Mucosa of rectum (tissue), 2 donors: ENCODE results near the gene C1orf52.

ENCODE experiments used
- H3K27ac ChIP-seq, 2 donors: one replicate each; pipeline ENCODE4 v1.7.0; 2013; ENCODE audit warnings: inconsistent platforms in 2 of 2, low read depth in 2 of 2, low read length in 2 of 2
- H3K27me3 ChIP-seq, 2 donors: one replicate each; pipeline ENCODE4 v1.7.0; 2013; ENCODE audit warnings: low read length in 2 of 2; ENCODE audit not compliant: control insufficient read depth in 2 of 2, insufficient read depth in 2 of 2
- H3K36me3 ChIP-seq, 2 donors: one replicate each; pipeline ENCODE4 v1.7.0; 2013; ENCODE audit warnings: low read length in 2 of 2; ENCODE audit not compliant: control insufficient read depth in 2 of 2, insufficient read depth in 2 of 2
- H3K4me1 ChIP-seq, 2 donors: one replicate each; pipeline ENCODE4 v1.7.0; 2013; ENCODE audit warnings: low read length in 2 of 2, mild to moderate bottlenecking in 1 of 2; ENCODE audit not compliant: control insufficient read depth in 2 of 2, insufficient read depth in 2 of 2
- H3K4me3 ChIP-seq, 2 donors: one replicate each; pipeline ENCODE4 v1.7.0; 2013; ENCODE audit warnings: low read length in 2 of 2
- H3K9ac ChIP-seq, 2 donors: one replicate each; pipeline ENCODE4 v1.7.0; 2013; ENCODE audit warnings: low read length in 2 of 2, low read depth in 1 of 2, mild to moderate bottlenecking in 1 of 2
- H3K9me3 ChIP-seq, 2 donors: one replicate each; pipeline ENCODE4 v1.7.0; 2013; ENCODE audit warnings: low read length in 2 of 2; ENCODE audit not compliant: control insufficient read depth in 2 of 2
- donor health status: healthy.
- donor health status: Normal muscosa, but diverticular disease.

C1orf52 gene

DNA sequence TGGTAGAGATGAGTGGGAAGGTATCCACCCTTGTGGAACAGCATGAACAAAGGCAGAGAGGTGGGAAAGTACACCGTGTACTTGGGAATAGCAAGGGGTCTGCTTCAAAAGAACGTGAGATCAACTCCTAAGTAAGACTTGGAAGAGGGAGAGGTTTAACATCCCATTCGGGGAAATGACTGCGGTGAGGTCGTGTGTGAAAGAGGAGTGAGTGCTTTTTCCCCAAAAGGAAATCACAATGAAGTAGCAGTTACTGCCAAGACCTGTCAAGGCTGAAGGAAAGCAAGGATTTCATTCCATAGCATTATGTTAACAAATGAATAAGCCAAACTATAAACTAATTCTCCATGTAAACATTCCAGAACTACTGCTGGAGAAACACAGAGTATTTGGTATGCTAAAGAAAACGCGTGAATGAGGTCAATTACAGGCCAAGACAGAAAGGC lies 38.7 kb downstream of the C1orf52 start:
- Histone ChIP-seq H3K4me1 (peaks cover 7 to 11% of the 10 kb centered on the region in 2 donors), H3K36me3 (no peaks in the 10 kb centered on the region), H3K27ac (peak overlapping the region in 1 of 2 donors; percentile 35), H3K9ac (no peak overlapping the region), H3K27me3 (no peaks in the 10 kb centered on the region), H3K9me3 (no peaks in the 10 kb centered on the region), H3K4me3 (no peak overlapping the region)

DNA sequence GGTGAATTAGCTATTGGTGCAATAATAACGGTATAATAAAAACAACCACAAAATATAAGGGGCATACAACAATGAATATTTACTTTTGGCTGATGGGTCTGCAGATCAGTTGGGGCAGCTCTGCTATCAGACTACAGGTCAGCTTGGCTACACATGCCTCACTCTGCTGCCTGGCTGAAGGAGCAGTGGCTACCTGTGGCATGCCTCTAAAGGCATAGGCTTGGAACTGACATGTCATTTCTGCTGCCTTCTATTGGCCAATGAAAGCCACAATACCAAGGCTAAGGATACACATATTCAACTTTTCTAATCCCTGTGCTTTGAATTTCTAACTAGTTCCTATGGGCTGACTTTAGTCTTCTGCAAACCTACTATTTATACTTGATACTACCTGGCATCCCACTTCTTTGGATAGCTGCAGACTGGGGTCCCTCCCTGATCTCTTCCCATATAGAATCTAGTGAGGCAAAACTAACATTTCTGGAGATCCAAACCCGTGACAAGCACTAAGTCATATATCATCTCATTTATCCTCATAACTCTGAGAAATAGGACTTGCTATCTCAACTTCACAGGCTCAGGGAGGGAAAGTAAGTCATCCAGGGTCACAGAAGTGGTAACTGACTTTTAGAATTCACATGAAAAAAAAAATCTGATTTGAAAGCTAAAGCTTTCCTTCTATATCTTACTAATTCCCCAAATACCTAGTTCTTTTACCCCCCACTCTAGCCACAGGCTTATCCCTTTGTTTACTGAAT lies 39.4 kb downstream of the C1orf52 start:
- no peaks in the 10 kb centered on the region for H3K36me3 ChIP-seq
- H3K9ac ChIP-seq = no peak overlapping the region
- no peak overlapping the region for H3K4me3 ChIP-seq
- H3K9me3 ChIP-seq = no peaks in the 10 kb centered on the region
- peak overlapping the region in 1 of 2 donors; percentile 35 for H3K27ac ChIP-seq
- no peaks in the 10 kb centered on the region for H3K27me3 ChIP-seq
- peaks cover 4 to 6% of the 10 kb centered on the region in 2 donors for H3K4me1 ChIP-seq

DNA sequence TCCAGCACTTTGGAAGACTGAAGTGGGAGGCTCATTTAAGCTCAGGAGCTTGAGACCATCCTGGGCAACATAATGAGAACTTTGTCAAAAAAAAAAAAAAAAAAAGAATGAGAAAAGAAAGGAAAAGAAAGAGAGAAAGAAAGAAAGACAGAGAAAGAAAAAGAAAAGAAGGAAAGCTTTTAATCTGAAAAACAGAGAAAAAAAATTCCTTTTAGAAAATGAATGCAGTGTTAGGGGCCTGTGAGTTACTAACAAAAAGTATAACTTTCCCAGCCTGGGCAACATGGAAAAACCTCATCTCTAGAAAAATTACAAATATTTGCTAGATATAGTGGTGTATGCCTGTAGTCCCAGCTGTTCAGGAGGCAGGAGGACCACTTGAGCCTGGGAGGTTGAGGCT lies 42.8 kb downstream of the C1orf52 start:
- H3K4me1 ChIP-seq = no peaks in the 10 kb centered on the region
- H3K9me3 ChIP-seq = no peaks in the 10 kb centered on the region
- no peaks in the 10 kb centered on the region for H3K36me3 ChIP-seq
- H3K27ac ChIP-seq = no peak overlapping the region
- no peak overlapping the region for H3K9ac ChIP-seq
- H3K4me3 ChIP-seq = no peak overlapping the region
- no peaks in the 10 kb centered on the region for H3K27me3 ChIP-seq

DNA sequence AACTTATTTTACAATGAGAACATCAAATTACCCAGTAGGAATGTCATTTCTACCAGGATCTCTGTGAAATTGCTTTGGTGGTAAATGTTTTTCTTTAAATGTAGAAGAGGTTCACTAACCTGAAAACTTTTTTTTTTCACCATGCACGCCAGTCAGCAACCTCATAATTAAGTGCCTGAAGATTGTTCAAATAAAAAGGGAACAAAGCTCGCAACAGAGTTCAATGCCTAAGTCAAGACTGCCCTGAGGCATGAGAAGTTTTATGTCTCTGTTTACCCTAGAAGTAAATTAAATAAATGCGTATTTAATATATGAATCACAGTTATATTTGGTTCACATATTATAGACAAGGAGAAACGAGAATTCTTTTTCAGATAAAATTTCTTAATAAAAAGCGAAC lies 44.8 kb downstream of the C1orf52 start:
- no peak overlapping the region for H3K27ac ChIP-seq
- no peak overlapping the region for H3K4me3 ChIP-seq
- H3K9ac ChIP-seq = no peak overlapping the region
- H3K27me3 ChIP-seq = no peaks in the 10 kb centered on the region
- no peaks in the 10 kb centered on the region for H3K9me3 ChIP-seq
- no peaks in the 10 kb centered on the region for H3K4me1 ChIP-seq
- no peaks in the 10 kb centered on the region for H3K36me3 ChIP-seq

DNA sequence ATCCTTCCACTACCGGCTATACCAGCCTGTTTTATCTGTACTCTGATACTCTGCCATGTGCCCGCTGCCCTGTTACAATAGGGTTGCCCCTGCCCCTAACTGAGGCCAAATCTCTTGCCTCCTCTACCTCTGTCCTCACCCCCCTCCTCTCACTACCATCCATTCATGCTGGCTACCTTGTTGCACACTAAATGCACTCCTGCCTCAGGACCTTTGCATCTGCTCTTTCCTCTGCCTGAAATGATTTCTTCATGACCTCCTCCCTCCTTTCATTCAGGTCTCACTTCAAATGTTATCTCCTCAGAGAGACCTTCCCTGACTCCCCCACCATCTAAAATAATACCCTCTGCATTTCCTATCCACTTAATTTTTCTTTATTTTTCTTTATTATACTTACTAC lies 51.0 kb downstream of the C1orf52 start:
- Histone ChIP-seq H3K4me3 (no peak overlapping the region), H3K27me3 (no peaks in the 10 kb centered on the region), H3K4me1 (no peaks in the 10 kb centered on the region), H3K9me3 (no peaks in the 10 kb centered on the region), H3K9ac (no peak overlapping the region), H3K36me3 (no peaks in the 10 kb centered on the region), H3K27ac (no peak overlapping the region)

DNA sequence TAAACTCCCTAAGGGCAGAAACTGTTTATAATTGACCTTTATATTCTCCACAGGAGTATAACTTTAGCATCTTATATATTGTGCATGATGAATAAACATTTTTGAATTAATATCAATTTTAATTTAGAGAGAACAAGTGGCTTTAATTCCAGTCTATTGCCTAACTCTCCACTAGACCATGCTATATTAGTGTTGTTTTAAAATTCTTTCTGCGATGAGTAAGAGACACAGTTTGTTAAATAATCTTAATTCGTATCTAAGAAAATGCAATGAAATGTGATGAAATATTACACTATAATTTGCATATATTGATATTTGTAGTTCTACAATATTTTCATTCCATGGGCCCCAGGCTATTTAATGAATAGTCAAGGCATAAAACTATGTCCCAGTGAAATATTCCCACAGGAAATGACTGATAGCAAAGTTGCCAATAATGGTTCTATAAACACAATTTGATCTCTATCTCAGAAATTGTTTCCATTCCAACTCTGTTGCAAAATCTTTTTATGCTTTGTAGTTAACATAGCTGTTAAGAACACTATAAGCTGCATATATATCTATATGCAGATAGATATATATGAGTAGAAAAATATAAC lies 55.8 kb downstream of the C1orf52 start:
- no peak overlapping the region for H3K27ac ChIP-seq
- no peak overlapping the region for H3K9ac ChIP-seq
- H3K4me3 ChIP-seq = no peak overlapping the region
- peaks cover 0 to 4% of the 10 kb centered on the region in 2 donors for H3K27me3 ChIP-seq
- peaks cover 5 to 14% of the 10 kb centered on the region in 2 donors for H3K4me1 ChIP-seq
- no peaks in the 10 kb centered on the region for H3K36me3 ChIP-seq
- H3K9me3 ChIP-seq = no peaks in the 10 kb centered on the region

DNA sequence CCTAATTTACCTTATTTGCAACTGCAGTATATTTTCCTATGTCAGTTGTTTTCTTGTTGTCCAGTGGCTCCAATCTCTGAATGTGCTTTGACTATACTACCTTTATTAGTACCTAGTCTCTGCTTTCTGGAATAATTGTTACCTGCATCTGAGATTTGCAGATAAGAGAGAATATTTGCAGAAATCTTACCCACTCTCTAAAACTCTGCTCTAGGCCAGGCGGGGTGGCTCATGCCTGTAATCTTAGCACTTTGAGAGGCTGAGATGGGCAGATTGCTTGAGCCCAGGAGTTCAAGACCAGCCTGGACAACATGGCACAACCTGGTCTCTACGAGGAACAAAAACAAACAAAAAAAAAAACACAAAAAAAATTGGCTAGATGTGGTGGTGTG lies 56.6 kb downstream of the C1orf52 start:
- H3K27me3 ChIP-seq = peaks cover 0 to 4% of the 10 kb centered on the region in 2 donors
- peak overlapping the region in 1 of 2 donors; percentile 89 for H3K4me3 ChIP-seq
- no peak overlapping the region for H3K9ac ChIP-seq
- H3K4me1 ChIP-seq = peaks cover 5 to 14% of the 10 kb centered on the region in 2 donors
- H3K27ac ChIP-seq = no peak overlapping the region
- no peaks in the 10 kb centered on the region for H3K36me3 ChIP-seq
- H3K9me3 ChIP-seq = no peaks in the 10 kb centered on the region

DNA sequence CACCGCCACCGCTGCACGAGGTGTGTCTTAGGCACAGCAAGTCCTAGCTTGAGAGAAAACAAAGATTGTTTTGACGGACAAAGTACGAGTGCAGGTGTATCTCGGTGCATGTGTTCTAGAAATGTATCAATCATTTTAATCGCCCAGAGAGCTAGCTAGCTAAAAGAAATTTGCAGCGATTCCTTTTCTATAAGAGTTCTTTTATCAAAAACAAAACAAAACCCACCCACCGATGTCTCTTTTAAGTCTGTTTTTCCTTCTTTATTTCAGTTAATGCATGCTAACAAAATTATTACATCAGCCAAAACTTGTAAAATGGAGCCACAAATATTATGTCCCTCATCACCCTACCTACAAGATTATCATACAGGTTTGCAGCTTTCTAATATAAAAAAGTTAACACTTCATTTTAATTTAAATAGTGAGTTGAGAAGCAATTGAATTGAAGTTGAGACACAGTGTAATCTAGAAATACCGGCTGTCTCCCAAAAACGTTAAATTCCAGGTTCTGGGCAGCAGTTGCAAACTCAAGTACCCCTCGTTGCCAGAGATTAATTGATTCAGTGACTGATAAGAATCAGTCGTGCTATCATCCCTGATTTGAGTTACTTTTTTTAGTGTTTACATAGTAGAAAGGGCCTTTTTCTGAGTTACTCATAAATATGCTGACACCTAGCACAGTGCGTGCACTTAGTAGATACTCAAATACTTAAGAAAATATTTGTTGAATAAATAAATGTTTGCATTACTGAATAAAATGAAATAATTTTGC lies 57.2 kb downstream of the C1orf52 start:
- Histone ChIP-seq H3K27ac (peak overlapping the region; percentile 94 to 97), H3K9me3 (no peaks in the 10 kb centered on the region), H3K4me3 (peak overlapping the region; percentile 89 to 93), H3K27me3 (peaks cover 0 to 4% of the 10 kb centered on the region in 2 donors), H3K36me3 (no peaks in the 10 kb centered on the region), H3K4me1 (peaks cover 5 to 14% of the 10 kb centered on the region in 2 donors), H3K9ac (peak overlapping the region; percentile 74 to 97)

DNA sequence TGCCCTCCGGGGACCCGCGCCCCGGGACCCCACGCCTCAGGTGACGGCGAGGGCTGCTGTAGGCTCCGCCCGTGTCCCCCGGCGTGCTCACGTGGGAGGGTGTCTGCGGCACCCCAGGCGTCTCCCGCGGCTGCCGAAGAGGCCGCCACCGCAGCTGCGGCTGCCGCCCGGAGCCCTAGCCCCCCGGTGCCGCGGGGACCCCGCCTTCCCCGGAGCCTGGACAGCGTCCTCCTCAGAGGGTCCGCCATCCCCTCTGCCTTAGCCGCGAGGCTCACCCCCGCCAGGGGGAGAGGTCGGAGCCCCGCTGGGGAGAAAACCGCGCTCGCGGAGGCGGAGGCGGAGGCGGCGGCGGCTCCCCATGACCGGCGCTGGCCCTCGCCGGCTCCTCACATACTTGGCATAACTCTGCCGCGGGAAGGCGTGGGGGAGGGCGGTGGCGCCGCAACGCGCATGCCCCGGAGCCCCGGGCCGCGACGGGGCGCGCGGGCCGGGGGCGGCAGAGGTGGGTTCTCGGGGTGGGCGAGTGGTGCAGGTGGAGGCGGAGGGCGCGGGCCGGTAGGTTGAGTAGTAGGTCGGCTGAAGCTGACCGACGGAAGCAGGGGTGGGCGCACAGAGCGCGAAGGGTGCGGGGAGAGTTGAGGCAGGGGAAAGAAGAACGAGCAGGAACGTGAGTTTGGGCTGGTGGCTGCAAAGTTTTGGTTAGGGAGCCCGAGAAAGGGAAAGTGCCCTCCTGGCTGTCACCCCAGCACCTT lies 57.9 kb downstream of the C1orf52 start:
- H3K4me3 ChIP-seq = peak overlapping the region; percentile 89 to 93
- H3K36me3 ChIP-seq = no peaks in the 10 kb centered on the region
- peaks cover 0 to 4% of the 10 kb centered on the region in 2 donors for H3K27me3 ChIP-seq
- H3K4me1 ChIP-seq = peaks cover 5 to 14% of the 10 kb centered on the region in 2 donors
- peak overlapping the region; percentile 94 to 97 for H3K27ac ChIP-seq
- H3K9me3 ChIP-seq = no peaks in the 10 kb centered on the region
- peak overlapping the region; percentile 74 to 97 for H3K9ac ChIP-seq
